Mucosa of descending colon (tissue), 3 donors: ENCODE data around the gene AATK. TPM values are rescaled to one million over a fixed set of nuclear protein-coding genes. Genes with fewer than 3 reads are reported as not detected.

Experiments used
- ATAC-seq: fragments of 200-7000 bp; cut with Tn5 transposase; one replicate; pipeline ENCODE4 v1.9.1; 2020; ENCODE audit warnings: mild to moderate bottlenecking, moderate library complexity
- DNase-seq, 3 donors: peaks; one replicate each; pipeline ENCODE4 v3.0.0-alpha.2; 2020
- H3K36me3 ChIP-seq: fragments of 200-600 bp; one replicate; pipeline ENCODE4 v1.8.0; 2021; ENCODE audit warnings: low read depth, mild to moderate bottlenecking
- H3K4me1 ChIP-seq: fragments of 200-600 bp; one replicate; pipeline ENCODE4 v1.8.0; 2021; ENCODE audit warnings: low read depth, mild to moderate bottlenecking
- H3K4me3 ChIP-seq: fragments of 200-600 bp; one replicate; pipeline ENCODE4 v1.8.0; 2021; ENCODE audit warnings: mild to moderate bottlenecking
- H3K9me3 ChIP-seq: fragments of 200-600 bp; one replicate; pipeline ENCODE4 v1.8.0; 2021; ENCODE audit warnings: mild to moderate bottlenecking
- CTCF ChIP-seq: fragments of 200-600 bp; IDR thresholded peaks from one replicate; pipeline ENCODE4 v1.8.0; 2022; ENCODE audit warnings: antibody characterized with exemption, mild to moderate bottlenecking
- intact Hi-C, 2 donors: fragments of 100-400 bp; cut with DNase I in 1 of 2; cut with micrococcal nuclease in 1 of 2; formaldehyde crosslinking; loops; one replicate each; pipeline versions ENCODE4 v1.11.0 to v1.11.1; 2022; cut with DNase I, micrococcal nuclease
- total RNA-seq, 3 donors: library from RNA; stranded (reverse); fragmentation: NEBNext Ultra II Directional in 2 of 3; extraction: Animal tissue kit (Norgen Biotek cat#: 25700) in 2 of 3; gene quantifications; one replicate each; pipeline versions ENCODE4 v1.2.1 to v1.2.4, GENCODE V29; 2021 to 2023
- donor health status: DM: no; HTN: no; CAD: no; lungs with moderate emphysema.
- donor health status: DM: no; HTN: no; CAD: no.
- donor health status: DM: no; HTN: yes; CAD: no.

AATK gene
- total RNA-seq, 3 donors from 2014 or later: 9.9 to 23.8 (median 15.6) TPM

- intact Hi-C loops: no loop called here
- Histone ChIP-seq H3K9me3 (no peaks in the 10 kb centered on the region), H3K4me3 (no peak overlapping the region), H3K4me1 (peaks cover 31% of the 10 kb centered on the region), H3K36me3 (no peaks in the 10 kb centered on the region)
- no peak for TF ChIP-seq CTCF
- ATAC-seq (peak; percentile 44), DNase-seq (peak; percentile 74 to 83 (median 77))
These were observed 68.7 kb downstream of the AATK start for GRCh38 chr17:81097134-81097942.

DNA sequence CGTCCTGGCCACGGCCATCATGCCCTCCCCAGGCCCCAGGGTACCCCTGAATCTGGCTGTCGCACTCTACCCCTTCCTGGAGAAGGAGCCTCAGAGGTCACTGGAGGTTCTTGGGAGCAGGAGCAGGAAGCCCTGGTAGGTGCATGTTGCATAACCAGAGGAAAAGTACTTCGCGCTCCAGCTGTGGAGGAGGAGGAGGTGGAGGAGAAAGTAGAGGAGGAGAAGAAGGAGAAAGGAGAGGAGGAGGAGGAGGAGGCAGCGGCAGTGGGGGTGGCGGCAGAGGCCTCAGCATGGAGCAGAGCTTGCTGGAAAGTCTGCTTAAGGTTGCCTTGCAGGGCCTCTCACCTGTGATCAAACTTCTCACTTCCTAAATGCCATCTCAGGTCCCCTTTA, 69.3 kb downstream of the AATK start:
- TF ChIP-seq CTCF: no peak
- intact Hi-C loops: no loop called here
- ATAC-seq: no peak
- no peak overlapping the region for H3K4me3 ChIP-seq
- H3K36me3 ChIP-seq: no peaks in the 10 kb centered on the region
- no peak for DNase-seq
- peaks cover 31% of the 10 kb centered on the region for H3K4me1 ChIP-seq
- H3K9me3 ChIP-seq: no peaks in the 10 kb centered on the region

DNA sequence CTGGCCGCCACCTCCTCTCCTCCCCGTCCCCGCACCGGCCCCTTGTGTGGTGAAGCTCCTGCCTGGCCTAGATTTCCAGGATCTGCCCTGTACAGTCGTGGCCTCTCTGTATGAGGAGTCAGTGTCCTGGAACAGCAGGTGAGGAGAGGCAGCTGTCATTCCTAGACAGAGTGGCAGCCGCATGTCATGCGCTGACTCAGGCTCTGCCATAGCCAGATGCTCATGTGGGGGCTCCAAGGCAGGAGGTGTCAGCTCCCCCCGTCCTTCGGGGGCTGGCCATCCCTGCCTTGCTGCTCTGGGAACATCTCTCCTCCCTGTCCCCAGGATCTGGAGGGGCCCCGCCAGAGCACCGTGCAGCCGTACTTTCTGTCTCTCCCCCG, 70.6 kb downstream of the AATK start:
- intact Hi-C loops: no loop called here
- no peak for TF ChIP-seq CTCF
- DNase-seq: no peak
- Histone ChIP-seq H3K4me3 (no peak overlapping the region), H3K36me3 (no peaks in the 10 kb centered on the region), H3K4me1 (peaks cover 35% of the 10 kb centered on the region), H3K9me3 (no peaks in the 10 kb centered on the region)
- no peak for ATAC-seq

- ATAC-seq (peak; percentile 61), DNase-seq (peak; percentile 63 to 74 (median 67))
- intact Hi-C loops: no loop called here
- Histone ChIP-seq H3K36me3 (no peaks in the 10 kb centered on the region), H3K4me1 (peaks cover 36% of the 10 kb centered on the region), H3K4me3 (no peak overlapping the region), H3K9me3 (no peaks in the 10 kb centered on the region)
- TF ChIP-seq CTCF: no peak
These were observed 71.3 kb downstream of the AATK start for GRCh38 chr17:81094509-81095382.

DNA sequence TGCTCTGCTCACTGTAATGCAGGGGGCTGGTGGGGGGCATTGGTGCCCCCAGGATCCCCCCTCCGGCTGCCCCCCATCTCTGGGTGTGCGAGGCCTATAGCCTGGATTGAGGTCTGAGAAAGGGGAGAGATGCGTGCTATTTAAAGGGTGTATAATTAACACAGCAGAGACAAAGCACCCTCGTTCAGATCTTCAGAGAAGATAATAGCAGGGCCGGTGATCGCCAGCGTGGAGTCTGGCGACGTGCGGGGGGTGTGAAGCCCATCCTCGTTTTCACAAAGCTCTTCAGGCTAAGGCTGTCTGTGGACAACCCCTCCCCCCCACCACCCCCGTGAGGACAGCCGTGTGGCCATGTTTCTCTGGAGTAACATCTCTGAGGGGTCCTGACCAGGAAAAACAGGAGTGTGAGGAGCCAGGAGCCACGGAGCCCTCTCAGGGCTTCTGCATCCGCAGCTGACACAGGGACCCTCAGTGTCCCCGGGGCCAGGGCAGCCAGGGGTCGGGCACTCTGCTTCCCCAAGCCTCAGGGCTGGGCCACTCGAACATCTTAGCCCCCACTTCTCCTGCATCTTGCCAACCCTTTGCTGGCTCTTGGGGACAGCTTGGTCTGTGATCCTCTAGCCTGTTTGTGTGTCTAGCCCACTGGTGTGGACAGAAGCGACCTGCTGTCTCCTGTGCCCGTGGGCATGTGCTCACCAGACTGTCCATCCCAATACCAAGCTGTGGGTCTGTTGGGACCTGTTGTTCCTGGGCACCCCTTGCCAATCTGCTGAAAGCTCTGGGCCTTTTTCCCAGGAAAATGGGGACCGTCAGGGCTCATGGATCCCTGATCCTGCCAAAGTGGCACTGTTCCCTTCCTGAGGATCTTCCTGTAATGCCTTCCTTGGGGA, 72.2 kb downstream of the AATK start:
- H3K4me3 ChIP-seq: no peak overlapping the region
- peaks cover 36% of the 10 kb centered on the region for H3K4me1 ChIP-seq
- H3K9me3 ChIP-seq: no peaks in the 10 kb centered on the region
- TF ChIP-seq CTCF: no peak
- ATAC-seq: no peak
- intact Hi-C loops: no loop called here
- no peaks in the 10 kb centered on the region for H3K36me3 ChIP-seq
- no peak for DNase-seq
